Astrocyte (in vitro differentiated cells and primary cell): Measurements from ENCODE around the gene CACHD1.

Experiments used
- CTCF ChIP-seq: IDR thresholded peaks from 2 replicates; pipeline ENCODE4 v1.5.1; 2011; ENCODE audit warnings: low read depth, mild to moderate bottlenecking, inconsistent platforms, low read length, moderate library complexity; ENCODE audit not compliant: insufficient read depth
- EZH2 ChIP-seq: IDR thresholded peaks from 2 replicates; pipeline ENCODE4 v1.6.1; 2012; ENCODE audit warnings: mild to moderate bottlenecking, low read length, inconsistent platforms; ENCODE audit not compliant: insufficient read depth

GRCh38 chr1:64511044-64511443, 41.1 kb downstream of the CACHD1 start:
- TF ChIP-seq CTCF (no peak), EZH2 (no peak)
